Stromal cell of bone marrow (primary cell): ENCODE data around the gene MAPK8.

Source experiments
- DNase-seq: peaks from one replicate; pipeline ENCODE4 v3.0.0-alpha.2; 2012; ENCODE audit warnings: low read depth

Gene MAPK8

GRCh38 chr10:48450233-48450740 is 143.8 kb downstream of the MAPK8 start:
- DNase-seq, result no peak

GRCh38 chr10:48450741-48451466 is 144.4 kb downstream of the MAPK8 start:
- DNase-seq, result no peak

- no peak for DNase-seq
These were observed 145.7 kb downstream of the MAPK8 start for GRCh38 chr10:48451969-48452878.

- no peak for DNase-seq
These were observed 146.5 kb downstream of the MAPK8 start for GRCh38 chr10:48452879-48453412.

GRCh38 chr10:48453451-48454301 is 147.2 kb downstream of the MAPK8 start:
- no peak for DNase-seq

GRCh38 chr10:48454302-48455054 is 148.0 kb downstream of the MAPK8 start:
- DNase-seq, result no peak

- DNase-seq, result no peak
These were observed 148.5 kb downstream of the MAPK8 start for GRCh38 chr10:48455055-48455391.

GRCh38 chr10:48455392-48456151 is 149.1 kb downstream of the MAPK8 start:
- no peak for DNase-seq

GRCh38 chr10:48456361-48456804 is 149.9 kb downstream of the MAPK8 start:
- no peak for DNase-seq

GRCh38 chr10:48456808-48457761 is 150.6 kb downstream of the MAPK8 start:
- DNase-seq, result no peak

GRCh38 chr10:48457949-48458661 is 151.6 kb downstream of the MAPK8 start:
- DNase-seq, result no peak

- no peak for DNase-seq
These were observed 152.2 kb downstream of the MAPK8 start for GRCh38 chr10:48458662-48459048.

GRCh38 chr10:48459270-48460150 is 153.0 kb downstream of the MAPK8 start:
- DNase-seq, result no peak

- DNase-seq, result no peak
These were observed 153.7 kb downstream of the MAPK8 start for GRCh38 chr10:48460182-48460581.

GRCh38 chr10:48461623-48462481 is 155.4 kb downstream of the MAPK8 start:
- no peak for DNase-seq

GRCh38 chr10:48462482-48463020 is 156.1 kb downstream of the MAPK8 start:
- DNase-seq, result no peak
